GM21360 (cell line): ENCODE measurements around the gene MTX2.
"Not testable (repeated sequence)": the region's sequence is repeated elsewhere in the genome, so short reads cannot be mapped to it uniquely, and the experiment has no call there.

Source experiments
- ATAC-seq: cut with Tn5 transposase; IDR thresholded peaks from one replicate; pipeline ENCODE4 v1.9.1; 2021; ENCODE audit warnings: mild to moderate bottlenecking, moderate library complexity; ENCODE audit not compliant: unreplicated experiment

The MTX2 gene

DNA sequence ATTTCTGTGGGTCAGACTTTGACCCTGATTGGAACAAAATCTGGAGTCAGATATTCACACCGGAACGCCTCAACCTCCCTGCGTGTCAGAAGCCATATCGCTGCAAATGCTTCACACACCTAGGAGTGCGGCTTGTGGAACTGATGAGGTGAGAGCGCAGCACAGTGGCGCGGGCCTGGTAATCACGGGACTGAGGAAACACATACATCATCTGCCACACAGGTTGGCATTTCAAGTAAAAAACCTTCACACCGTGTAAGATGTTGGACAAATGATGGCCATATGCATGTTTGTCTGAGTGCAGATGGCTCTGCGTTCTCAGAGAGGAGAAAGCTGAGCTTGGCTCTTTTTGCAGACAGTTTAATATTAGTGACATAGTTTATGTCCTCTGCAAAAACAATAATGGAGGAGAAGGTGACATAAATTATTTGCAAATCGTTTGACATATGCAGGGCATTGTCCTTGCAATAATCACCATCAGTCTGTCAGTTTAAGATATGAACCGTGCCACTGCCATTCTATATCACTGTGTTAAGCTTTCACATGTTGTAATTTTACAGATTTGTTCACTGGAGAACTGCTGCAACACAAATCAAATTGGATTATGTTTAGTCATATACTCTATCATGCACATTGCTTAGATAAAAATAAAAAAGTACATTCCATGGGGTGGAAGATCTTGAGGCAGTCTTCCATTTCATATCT, 101.4 kb downstream of the MTX2 start:
- ATAC-seq, result no peak

DNA sequence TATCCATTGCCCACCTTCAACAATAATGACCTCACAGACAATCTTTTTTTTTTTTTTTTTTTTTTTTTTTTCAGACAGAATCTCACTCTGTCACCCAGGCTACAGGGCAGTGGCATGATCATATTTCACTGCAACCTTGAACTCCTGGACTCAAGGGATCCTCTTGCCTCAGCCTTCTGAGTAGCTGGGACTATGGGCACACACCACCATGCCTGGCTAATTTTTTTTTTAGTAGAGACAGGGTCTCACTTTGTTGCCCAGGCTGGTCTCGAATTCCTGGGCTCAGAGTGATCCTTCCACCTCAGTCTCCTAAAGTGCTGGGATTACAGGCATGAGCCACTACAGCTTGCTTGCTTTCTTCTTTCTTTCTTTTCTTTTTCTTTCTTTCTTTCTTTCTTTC, 103.9 kb downstream of the MTX2 start:
- not testable (repeated sequence) for ATAC-seq

DNA sequence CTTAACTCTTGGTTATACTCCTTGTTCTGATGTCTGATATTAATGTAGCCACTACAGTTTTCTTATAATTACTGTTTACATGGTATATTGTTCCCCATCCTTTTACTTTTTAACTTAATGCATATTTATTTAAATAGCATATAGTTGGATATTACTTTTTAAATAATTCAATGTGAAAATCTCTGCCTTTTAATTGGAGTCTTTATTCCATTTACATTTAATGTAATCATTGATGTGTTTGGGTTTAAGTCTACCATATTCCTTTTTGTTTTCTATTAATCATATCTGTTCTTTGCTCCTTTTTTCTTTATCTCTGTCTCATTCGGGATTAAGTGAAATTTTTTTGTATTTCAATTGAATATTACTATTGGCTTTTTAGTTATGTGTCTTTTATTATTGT, 109.1 kb downstream of the MTX2 start:
- no peak for ATAC-seq

DNA sequence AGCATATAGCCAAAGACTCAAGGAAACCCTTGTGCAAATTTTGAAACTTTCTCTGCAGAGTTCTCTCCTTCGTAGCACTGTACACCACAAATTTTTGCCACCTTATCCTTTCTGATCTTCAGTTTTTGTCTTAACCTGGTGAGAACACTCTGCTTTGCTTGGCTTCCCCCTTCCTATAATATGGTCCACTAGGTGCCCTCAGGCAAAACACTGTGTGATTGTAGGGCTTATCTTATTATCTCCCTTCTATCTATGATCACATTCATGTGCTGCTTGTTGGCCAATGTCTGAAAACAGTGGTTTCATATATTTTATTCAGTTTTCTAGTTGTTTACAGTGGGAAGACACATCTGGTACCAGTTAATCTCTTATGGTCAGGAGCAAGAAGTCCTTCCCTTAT, 111.1 kb downstream of the MTX2 start:
- ATAC-seq, result no peak

DNA sequence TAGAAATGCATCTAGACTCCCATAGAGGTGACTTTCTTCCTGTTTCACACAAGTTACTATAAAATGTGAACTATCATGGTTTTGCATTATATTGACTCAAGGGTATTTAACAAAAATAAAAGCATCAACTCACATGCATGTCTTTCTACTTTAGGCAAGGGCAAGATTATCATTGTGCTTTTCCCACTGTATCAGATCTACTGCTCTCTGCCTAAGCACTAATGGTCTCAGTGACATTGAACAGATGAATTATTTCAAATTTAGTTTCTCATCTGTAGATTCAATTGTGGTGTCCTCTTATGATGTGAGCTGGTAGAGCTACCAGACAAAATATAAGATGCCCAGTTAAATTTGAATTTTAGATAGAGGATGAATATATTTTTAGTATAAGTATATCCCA, 113.9 kb downstream of the MTX2 start:
- no peak for ATAC-seq

DNA sequence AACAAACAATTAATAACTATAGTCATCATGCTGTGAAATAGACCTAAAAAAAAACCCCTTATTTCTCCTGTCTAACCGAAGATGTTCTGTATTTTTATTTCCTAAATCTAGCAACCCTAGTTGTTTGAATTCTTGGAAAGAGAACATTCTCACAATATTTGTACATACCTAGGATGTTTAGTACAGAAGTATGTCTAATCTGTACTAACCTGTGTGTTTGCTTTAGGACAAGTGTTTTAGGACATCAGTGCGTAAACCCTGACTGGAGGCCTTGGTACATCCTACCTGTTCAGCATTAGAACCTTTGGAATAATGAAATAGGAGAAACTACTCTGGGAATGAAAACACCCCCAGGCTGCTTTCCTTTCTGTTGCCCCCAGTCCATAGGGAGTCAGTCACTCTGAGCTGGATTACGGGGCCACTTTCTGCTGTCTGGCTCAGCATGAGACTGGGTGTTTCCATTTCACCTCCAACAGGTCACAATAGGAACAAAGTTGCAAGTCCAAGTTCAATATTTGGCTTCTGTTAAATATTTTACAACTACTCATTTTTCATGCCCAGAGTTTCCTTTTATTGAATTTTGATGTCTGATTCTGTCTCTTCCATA, 114.7 kb downstream of the MTX2 start:
- no peak for ATAC-seq

DNA sequence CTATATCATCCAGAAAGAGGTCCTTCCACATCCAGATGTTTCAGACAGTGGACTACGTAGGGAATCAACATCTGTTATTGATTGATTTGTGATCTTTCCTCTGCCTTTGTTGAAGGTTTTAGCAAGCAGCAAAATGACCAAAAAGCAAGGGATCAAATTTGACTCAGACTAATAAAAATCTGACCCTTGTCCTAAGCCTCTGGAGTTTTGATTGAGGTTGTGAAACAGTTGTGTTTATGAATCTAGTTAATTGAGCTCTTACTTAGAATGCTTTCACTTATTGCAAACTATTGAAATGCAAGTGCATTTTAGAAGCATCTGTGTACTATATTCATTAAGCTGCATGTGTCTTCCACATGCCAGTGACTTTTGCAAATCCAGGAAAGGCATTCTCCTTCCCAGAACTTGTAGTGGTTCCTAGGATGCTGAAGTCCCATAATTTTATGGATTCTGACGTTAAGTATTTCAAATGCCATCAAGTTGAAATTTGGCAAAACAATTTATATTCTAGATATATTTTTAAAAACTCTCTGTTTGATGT, 116.0 kb downstream of the MTX2 start:
- no peak for ATAC-seq

DNA sequence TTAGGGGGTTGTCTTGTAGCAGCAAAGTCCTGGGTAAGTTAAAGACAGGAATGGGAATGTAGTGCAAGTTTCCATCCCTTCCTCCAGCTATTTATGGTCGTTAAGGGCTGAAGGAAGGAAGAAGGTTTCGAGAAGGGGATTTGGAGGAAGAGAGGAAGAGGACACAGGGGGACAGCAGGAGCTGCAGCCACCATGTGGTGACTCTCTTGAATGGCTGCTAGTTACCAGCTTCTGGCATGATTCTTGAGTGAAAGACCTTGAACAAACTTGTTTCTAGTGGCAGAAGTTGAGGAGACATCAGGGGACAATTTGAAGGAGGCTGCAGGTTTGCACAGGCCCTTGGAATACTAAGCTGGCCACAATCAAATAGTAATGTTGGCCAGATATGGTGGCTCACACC, 116.6 kb downstream of the MTX2 start:
- ATAC-seq, result no peak
